Epithelial cell of proximal tubule (primary cell): ENCODE results near the gene ARAP2. TPM values are rescaled to one million over a fixed set of nuclear protein-coding genes. Genes with fewer than 3 reads are reported as not detected.

Experiments used
- DNase-seq: peaks from one replicate; pipeline ENCODE4 v3.0.0-alpha.2; 2011; ENCODE audit warnings: low read depth
- H3K4me3 ChIP-seq: 2 replicates; pipeline ENCODE4 v1.5.1; 2011; ENCODE audit warnings: low read depth, mild to moderate bottlenecking, low read length
- CTCF ChIP-seq: conservative IDR thresholded peaks from 2 replicates; pipeline ENCODE4 v1.5.1; 2012; ENCODE audit warnings: low read depth, mild to moderate bottlenecking, low read length
- total RNA-seq: library from RNA; depleted of rRNA; stranded (reverse); fragments of >200 nt; gene quantifications from 2 replicates; pipeline ENCODE4 v1.2.3, GENCODE V29; 2015

The ARAP2 gene
- total RNA-seq, 1 donor from 2014 or later = 10.1 TPM

- DNase-seq = no peak
- no peak for TF ChIP-seq CTCF
- H3K4me3 ChIP-seq = no peak overlapping the region
Observed at GRCh38 chr4:36042122-36042970, 202.0 kb downstream of the ARAP2 start.

GRCh38 chr4:36041340-36041739 lies 203.0 kb downstream of the ARAP2 start:
- no peak for TF ChIP-seq CTCF
- no peak overlapping the region for H3K4me3 ChIP-seq
- DNase-seq = no peak

GRCh38 chr4:36039026-36039425 lies 205.3 kb downstream of the ARAP2 start:
- no peak for DNase-seq
- H3K4me3 ChIP-seq = no peak overlapping the region
- no peak for TF ChIP-seq CTCF

GRCh38 chr4:36038491-36038890 lies 205.8 kb downstream of the ARAP2 start:
- DNase-seq = no peak
- TF ChIP-seq CTCF = no peak
- no peak overlapping the region for H3K4me3 ChIP-seq

- TF ChIP-seq CTCF = no peak
- no peak for DNase-seq
- H3K4me3 ChIP-seq = no peak overlapping the region
Observed at GRCh38 chr4:36037127-36037526, 207.2 kb downstream of the ARAP2 start.

- TF ChIP-seq CTCF = no peak
- no peak overlapping the region for H3K4me3 ChIP-seq
- DNase-seq = no peak
Observed at GRCh38 chr4:36029951-36030350, 214.4 kb downstream of the ARAP2 start.

GRCh38 chr4:36027203-36027602 lies 217.1 kb downstream of the ARAP2 start:
- DNase-seq = no peak
- TF ChIP-seq CTCF = no peak
- H3K4me3 ChIP-seq = no peak overlapping the region
